ENCODE measurements around the gene ASTE1. TPM values are rescaled to one million over a fixed set of nuclear protein-coding genes. Genes with fewer than 3 reads are reported as not detected.
"Not testable (repeated sequence)": the region's sequence is repeated elsewhere in the genome, so short reads cannot be mapped to it uniquely, and the experiment has no call there.

ASTE1 gene
- total RNA-seq, 2 experiments from 2014 or later: 12.8 TPM

DNA sequence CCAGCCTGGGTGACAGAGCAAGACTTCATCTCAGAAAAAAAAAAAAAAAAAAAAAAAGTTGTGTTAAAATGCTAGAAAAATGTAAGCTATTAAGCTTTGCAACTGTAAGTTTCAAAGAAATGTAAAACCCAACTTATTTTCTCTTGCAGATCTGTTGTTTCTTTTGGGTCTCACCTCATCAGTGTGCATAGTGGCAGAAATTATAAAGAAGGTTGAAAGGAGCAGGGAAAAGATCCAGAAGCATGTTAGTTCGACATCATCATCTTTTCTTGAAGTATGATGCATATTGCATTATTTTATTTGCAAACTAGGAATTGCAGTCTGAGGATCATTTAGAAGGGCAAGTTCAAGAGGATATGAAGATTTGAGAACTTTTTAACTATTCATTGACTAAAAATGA, 25.6 kb downstream of the ASTE1 start:
- Mint-ChIP-seq H3K27ac (no peak overlapping the region), H3K27me3 (no peaks in the 10 kb centered on the region), H3K9me3 (no peaks in the 10 kb centered on the region), H3K36me3 (ENCODE audit: low read depth) (peaks cover 56% of the 10 kb centered on the region), H3K4me1 (peaks cover 12% of the 10 kb centered on the region), H3K4me3 (no peak overlapping the region)
- ChIA-PET CTCF (interaction anchor here (0.7 kb wide), 1 partner anchor 264 kb away, joined by 3 read pairs; no protein-coding TSS in a partner anchor), POLR2A (no interaction called here)
- DNase-seq: no peak

DNA sequence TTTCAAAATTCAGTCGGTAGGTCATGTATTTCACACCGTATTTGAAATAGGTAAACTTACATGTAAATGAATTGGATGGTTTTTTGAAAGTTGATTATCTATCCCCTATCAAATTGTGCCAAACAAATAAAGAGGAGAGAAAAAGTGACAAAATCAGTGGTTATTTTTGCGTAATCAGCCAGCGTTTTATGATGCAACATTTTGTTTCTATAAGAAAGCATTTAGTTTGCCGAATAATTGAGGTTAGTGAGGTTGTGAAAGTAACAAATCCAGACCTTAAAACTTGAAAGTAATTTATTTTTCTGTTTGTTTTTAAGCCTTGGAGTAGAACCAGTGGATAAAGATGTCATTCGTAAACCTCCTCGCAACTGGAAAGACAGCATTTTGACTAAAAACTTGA, 29.3 kb downstream of the ASTE1 start:
- peaks cover 34% of the 10 kb centered on the region for H3K36me3 Mint-ChIP-seq (ENCODE audit: low read depth)
- H3K27ac Mint-ChIP-seq: no peak overlapping the region
- no peaks in the 10 kb centered on the region for H3K27me3 Mint-ChIP-seq
- POLR2A ChIA-PET: interaction anchor here (2.0 kb wide), 1 partner anchor 29 kb away, joined by 5 read pairs; the partner anchor contains the start of genes ASTE1 and NEK11
- no peaks in the 10 kb centered on the region for H3K9me3 Mint-ChIP-seq
- CTCF ChIA-PET: no interaction called here
- no peak for DNase-seq
- H3K4me3 Mint-ChIP-seq: no peak overlapping the region
- H3K4me1 Mint-ChIP-seq: no peaks in the 10 kb centered on the region

DNA sequence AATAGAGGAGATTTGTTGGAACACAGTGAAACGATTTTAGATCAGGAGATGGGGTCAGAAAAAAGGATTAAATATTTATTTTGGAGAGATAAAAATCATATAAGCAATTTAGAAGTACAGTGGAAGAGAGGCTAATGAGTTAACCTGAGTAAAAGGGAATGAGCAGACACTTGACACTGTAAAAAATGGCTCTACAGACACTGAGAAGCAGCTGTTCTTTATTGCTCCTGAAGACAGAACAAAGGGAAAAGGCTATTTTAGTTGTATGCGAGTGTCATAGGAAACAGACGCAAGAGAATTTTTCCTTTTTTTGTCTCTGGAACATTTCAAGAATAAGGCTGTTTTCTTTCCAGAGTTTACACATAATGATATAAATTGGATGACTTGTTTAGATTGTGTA, 34.3 kb downstream of the ASTE1 start:
- DNase-seq: no peak
- CTCF ChIA-PET: no interaction called here
- H3K4me1 Mint-ChIP-seq: no peaks in the 10 kb centered on the region
- H3K27ac Mint-ChIP-seq: no peak overlapping the region
- peaks cover 26% of the 10 kb centered on the region for H3K36me3 Mint-ChIP-seq (ENCODE audit: low read depth)
- no peaks in the 10 kb centered on the region for H3K9me3 Mint-ChIP-seq
- H3K27me3 Mint-ChIP-seq: no peaks in the 10 kb centered on the region
- no peak overlapping the region for H3K4me3 Mint-ChIP-seq
- POLR2A ChIA-PET: no interaction called here

DNA sequence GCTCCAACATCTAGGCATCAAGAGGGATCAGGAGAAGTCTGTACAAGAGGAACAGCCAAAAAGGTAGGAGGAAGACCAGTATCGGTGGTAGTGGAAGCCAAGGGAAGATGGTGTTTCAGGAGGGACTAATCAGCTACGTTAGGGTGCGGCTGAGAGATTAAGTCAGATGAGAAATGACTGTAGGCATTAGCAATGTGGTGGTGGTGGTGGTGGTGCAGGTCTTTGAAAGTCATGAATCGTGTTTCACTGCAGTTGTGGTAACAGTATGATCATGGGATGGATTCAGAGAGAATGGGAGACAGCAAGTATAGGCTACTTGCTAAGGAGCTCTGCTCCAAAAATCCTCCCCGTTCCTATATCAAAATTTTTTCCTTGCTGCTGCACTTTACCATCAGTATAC, 35.5 kb downstream of the ASTE1 start:
- Mint-ChIP-seq H3K4me1 (no peaks in the 10 kb centered on the region), H3K27ac (no peak overlapping the region), H3K27me3 (no peaks in the 10 kb centered on the region), H3K9me3 (no peaks in the 10 kb centered on the region), H3K36me3 (ENCODE audit: low read depth) (peaks cover 23% of the 10 kb centered on the region), H3K4me3 (no peak overlapping the region)
- CTCF ChIA-PET: no interaction called here
- POLR2A ChIA-PET: no interaction called here
- no peak for DNase-seq

DNA sequence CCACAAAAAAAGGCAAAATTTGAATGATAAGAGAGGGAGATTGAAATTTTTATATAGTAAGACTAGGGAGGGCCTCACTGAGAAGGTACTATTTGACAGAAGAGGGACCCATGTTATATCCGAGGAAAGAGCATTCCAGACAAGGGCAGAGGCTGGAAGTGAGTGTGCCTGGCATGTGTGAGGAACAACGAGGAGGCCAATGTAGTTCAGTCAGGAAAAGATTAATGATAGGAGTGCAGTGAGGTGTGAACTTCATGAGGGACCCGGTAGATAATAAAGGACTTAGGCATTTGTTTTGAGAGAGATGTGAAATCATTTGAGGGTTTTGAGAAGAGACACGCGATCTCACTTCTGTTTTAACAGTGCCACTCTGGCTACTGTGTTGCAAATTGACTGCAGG, 36.3 kb downstream of the ASTE1 start:
- Mint-ChIP-seq H3K27ac (no peak overlapping the region), H3K4me3 (no peak overlapping the region), H3K36me3 (ENCODE audit: low read depth) (peaks cover 27% of the 10 kb centered on the region), H3K4me1 (no peaks in the 10 kb centered on the region), H3K9me3 (no peaks in the 10 kb centered on the region), H3K27me3 (no peaks in the 10 kb centered on the region)
- ChIA-PET POLR2A (no interaction called here), CTCF (no interaction called here)
- no peak for DNase-seq

DNA sequence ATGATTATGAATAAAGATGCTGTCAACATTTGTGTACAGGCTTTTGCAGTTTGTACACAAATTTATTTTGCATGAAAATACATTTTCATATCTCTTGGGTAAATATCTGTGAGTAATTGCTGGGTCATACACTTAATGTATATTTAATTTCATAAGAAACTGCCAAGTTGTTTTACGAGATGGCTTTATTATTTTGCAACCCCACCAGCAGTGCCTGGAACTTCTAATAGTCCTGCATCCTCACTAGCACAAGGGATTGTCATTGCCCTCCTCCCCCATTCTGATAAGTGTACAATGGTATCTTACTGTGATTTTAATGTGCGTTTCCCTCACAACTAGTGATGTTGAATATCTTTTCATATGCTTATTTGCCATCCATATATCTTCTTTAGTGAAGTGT, 45.2 kb downstream of the ASTE1 start:
- no peaks in the 10 kb centered on the region for H3K4me1 Mint-ChIP-seq
- CTCF ChIA-PET: no interaction called here
- POLR2A ChIA-PET: no interaction called here
- no peaks in the 10 kb centered on the region for H3K27me3 Mint-ChIP-seq
- DNase-seq: no peak
- H3K4me3 Mint-ChIP-seq: no peak overlapping the region
- no peaks in the 10 kb centered on the region for H3K9me3 Mint-ChIP-seq
- peaks cover 23% of the 10 kb centered on the region for H3K36me3 Mint-ChIP-seq (ENCODE audit: low read depth)
- no peak overlapping the region for H3K27ac Mint-ChIP-seq

DNA sequence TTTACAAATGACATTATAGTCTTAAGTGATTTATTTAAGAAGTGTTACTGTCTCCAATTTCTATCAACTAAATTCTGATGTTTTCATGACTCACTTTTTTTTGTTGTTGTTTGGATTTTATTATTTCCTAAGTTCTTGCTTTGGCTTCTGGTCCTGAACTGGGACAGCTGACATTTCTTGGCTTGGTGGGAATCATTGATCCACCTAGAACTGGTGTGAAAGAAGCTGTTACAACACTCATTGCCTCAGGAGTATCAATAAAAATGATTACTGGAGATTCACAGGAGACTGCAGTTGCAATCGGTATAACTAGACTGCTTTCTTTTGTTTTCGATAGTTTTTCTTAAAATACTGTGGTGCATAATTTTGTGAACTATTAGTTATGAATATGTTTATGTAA, 47.5 kb downstream of the ASTE1 start:
- POLR2A ChIA-PET: interaction anchor here (0.8 kb wide), 1 partner anchor 10 kb away, joined by 3 read pairs; no protein-coding TSS in a partner anchor
- peaks cover 21% of the 10 kb centered on the region for H3K36me3 Mint-ChIP-seq (ENCODE audit: low read depth)

DNA sequence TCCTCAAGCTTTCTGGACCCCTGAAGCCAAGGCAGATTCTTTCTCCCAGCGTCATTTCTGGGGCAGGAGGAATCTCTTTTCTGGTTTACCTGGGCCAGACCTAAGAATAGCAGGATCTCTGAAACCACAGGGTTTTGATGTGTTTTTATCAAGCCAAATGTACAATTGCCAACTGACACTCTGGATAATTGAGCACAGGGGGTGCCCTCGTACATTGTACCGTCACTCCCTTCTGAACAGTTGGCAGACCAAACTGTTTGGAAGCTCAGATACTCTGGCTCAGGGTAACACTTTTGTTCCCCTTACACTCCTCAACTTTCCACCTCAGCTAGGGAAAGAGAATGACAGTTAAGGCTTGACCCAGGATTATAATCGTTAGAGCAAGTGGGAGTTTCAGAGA, 49.9 kb downstream of the ASTE1 start:
- no peak overlapping the region for H3K4me3 Mint-ChIP-seq
- POLR2A ChIA-PET: no interaction called here
- H3K27ac Mint-ChIP-seq: no peak overlapping the region
- no peaks in the 10 kb centered on the region for H3K9me3 Mint-ChIP-seq
- H3K36me3 Mint-ChIP-seq (ENCODE audit: low read depth): peaks cover 26% of the 10 kb centered on the region
- no peak for DNase-seq
- no peaks in the 10 kb centered on the region for H3K27me3 Mint-ChIP-seq
- CTCF ChIA-PET: no interaction called here
- H3K4me1 Mint-ChIP-seq: no peaks in the 10 kb centered on the region

More for the DNA sequence above, 47.5 kb downstream of the ASTE1 start:
- H3K27me3 Mint-ChIP-seq: no peaks in the 10 kb centered on the region
- no peak overlapping the region for H3K4me3 Mint-ChIP-seq
- no peaks in the 10 kb centered on the region for H3K4me1 Mint-ChIP-seq
- no peaks in the 10 kb centered on the region for H3K9me3 Mint-ChIP-seq
- no peak for DNase-seq
- H3K27ac Mint-ChIP-seq: no peak overlapping the region
- CTCF ChIA-PET: no interaction called here

DNA sequence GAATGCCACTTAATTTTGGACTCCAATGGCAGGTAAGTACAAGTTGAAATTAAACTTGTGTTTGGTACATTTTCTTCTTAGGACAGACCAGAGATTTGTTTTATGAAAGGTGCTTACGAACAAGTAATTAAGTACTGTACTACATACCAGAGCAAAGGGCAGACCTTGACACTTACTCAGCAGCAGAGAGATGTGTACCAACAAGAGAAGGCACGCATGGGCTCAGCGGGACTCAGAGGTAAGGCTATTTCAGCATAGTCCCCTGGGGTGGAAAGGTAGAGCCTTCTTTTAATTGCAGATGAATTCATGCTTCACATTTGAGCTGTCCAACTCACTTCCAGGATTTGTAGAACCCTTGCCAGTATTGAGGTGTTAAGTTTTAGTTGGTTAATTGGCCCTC, 51.4 kb downstream of the ASTE1 start:
- peaks cover 33% of the 10 kb centered on the region for H3K36me3 Mint-ChIP-seq (ENCODE audit: low read depth)
- ChIA-PET CTCF (no interaction called here), POLR2A (no interaction called here)
- H3K27me3 Mint-ChIP-seq: no peaks in the 10 kb centered on the region
- no peaks in the 10 kb centered on the region for H3K9me3 Mint-ChIP-seq
- peaks cover 2% of the 10 kb centered on the region for H3K4me1 Mint-ChIP-seq
- no peak for DNase-seq
- H3K27ac Mint-ChIP-seq: no peak overlapping the region
- H3K4me3 Mint-ChIP-seq: no peak overlapping the region

DNA sequence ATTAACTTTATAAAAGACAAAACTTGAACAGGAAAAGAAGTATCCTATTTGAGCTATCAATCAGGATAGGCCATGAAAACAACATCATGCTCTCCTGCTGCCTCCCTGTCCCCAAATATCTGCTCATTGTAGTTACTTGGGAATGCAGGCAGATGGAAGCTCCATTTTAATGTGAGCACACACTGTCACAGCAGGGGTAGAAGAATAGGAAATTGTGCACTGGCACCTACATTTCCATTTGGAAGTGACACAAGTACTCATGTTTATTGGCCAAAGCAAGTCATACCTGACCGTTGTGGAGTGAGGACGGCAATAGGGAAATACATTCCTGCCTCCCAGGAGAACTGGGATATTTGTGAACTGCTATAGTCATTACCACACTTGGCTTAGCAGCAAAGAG, 52.4 kb downstream of the ASTE1 start:
- peaks cover 35% of the 10 kb centered on the region for H3K36me3 Mint-ChIP-seq (ENCODE audit: low read depth)
- H3K27ac Mint-ChIP-seq: no peak overlapping the region
- POLR2A ChIA-PET: no interaction called here

DNA sequence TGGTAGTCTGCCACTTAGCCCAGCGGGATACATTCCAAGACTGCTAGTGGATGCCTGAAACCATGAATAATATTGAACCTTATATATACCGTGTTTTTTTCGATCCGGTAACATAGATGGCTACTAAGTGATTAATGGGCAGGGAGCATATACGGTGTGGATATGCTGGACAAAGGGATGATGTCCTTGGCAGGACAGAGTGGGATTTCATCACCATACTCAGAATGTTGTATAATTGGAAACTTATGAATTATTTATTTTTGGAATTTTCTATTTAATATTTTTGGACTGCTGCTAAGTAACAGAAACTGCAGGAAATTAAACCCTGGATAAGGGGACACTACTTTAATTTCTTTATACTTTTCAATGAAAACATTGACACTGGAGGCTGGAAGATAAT, 53.2 kb downstream of the ASTE1 start:
- no peak overlapping the region for H3K27ac Mint-ChIP-seq
- POLR2A ChIA-PET: no interaction called here
- H3K27me3 Mint-ChIP-seq: no peaks in the 10 kb centered on the region
- H3K4me1 Mint-ChIP-seq: peaks cover 2% of the 10 kb centered on the region
- peaks cover 35% of the 10 kb centered on the region for H3K36me3 Mint-ChIP-seq (ENCODE audit: low read depth)
- CTCF ChIA-PET: no interaction called here
- no peak overlapping the region for H3K4me3 Mint-ChIP-seq
- DNase-seq: no peak
- H3K9me3 Mint-ChIP-seq: no peaks in the 10 kb centered on the region

More for the DNA sequence above, 52.4 kb downstream of the ASTE1 start:
- CTCF ChIA-PET: no interaction called here
- Mint-ChIP-seq H3K4me1 (peaks cover 2% of the 10 kb centered on the region), H3K27me3 (no peaks in the 10 kb centered on the region), H3K4me3 (no peak overlapping the region), H3K9me3 (no peaks in the 10 kb centered on the region)
- DNase-seq: no peak

DNA sequence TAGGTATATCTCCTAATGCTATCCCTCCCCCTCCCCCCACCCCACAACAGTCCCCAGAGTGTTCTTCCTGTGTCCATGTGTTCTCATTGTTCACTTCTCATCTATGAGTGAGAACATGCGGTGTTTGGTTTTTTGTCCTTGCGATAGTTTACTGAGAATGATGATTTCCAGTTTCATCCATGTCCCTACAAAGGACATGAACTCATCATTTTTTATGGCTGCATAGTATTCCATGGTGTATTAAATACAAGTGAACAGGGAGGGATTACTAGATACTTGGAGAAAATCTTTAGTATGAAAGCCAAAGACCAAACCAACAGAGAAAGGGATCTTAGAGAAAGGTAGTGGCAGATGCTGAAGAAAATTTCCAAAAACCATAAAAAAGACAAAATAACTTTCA, 54.0 kb downstream of the ASTE1 start:
- H3K27me3 Mint-ChIP-seq, H3K9me3 Mint-ChIP-seq, H3K4me1 Mint-ChIP-seq, H3K4me3 Mint-ChIP-seq, POLR2A ChIA-PET, H3K27ac Mint-ChIP-seq, CTCF ChIA-PET, DNase-seq: not testable (repeated sequence)
- peaks cover 41% of the 10 kb centered on the region for H3K36me3 Mint-ChIP-seq (ENCODE audit: low read depth)

DNA sequence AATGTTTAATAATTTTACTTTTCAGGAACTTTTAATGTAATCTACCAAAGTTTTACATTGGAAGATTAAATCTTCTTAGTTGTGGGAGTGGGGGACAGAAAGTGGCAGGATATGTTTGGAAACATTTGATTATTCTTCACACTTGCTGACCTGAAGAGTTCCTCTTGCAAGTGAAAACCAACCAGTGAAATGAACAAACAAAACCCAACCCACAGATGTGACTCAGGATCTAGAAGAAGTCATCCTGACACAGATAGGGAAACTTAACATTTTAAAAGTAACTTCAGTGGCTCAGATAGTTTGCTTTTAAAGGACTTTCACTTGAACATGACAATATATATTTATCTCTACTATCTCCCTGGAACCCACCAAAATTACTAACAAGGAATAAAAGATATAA, 55.4 kb downstream of the ASTE1 start:
- H3K27ac Mint-ChIP-seq: no peak overlapping the region
- H3K36me3 Mint-ChIP-seq (ENCODE audit: low read depth): peaks cover 44% of the 10 kb centered on the region
- no peak for DNase-seq
- POLR2A ChIA-PET: no interaction called here
- no peaks in the 10 kb centered on the region for H3K9me3 Mint-ChIP-seq
- CTCF ChIA-PET: no interaction called here
- H3K27me3 Mint-ChIP-seq: no peaks in the 10 kb centered on the region
- H3K4me1 Mint-ChIP-seq: peaks cover 2% of the 10 kb centered on the region
- no peak overlapping the region for H3K4me3 Mint-ChIP-seq

DNA sequence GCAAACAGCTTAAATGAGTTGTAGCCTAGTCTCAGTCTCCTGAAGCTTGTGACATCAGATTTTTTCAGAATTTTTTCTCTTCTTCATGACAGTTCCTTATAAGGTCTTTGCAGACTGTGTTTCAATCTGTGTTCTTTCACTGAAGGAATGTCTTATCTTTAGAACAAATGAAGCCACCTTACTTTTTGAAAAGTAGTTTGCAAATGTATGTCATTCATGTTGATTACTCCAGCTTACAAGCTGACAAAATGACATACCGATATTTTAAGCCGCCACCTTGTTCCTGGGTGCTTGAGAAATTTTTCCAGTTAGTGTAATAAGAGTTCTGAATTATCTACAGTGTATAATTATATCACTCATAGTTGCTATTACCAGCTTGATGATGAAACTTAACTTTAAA, 57.0 kb downstream of the ASTE1 start:
- no peaks in the 10 kb centered on the region for H3K9me3 Mint-ChIP-seq
- peaks cover 2% of the 10 kb centered on the region for H3K4me1 Mint-ChIP-seq
- CTCF ChIA-PET: no interaction called here
- H3K27ac Mint-ChIP-seq: no peak overlapping the region
- H3K27me3 Mint-ChIP-seq: no peaks in the 10 kb centered on the region
- peaks cover 53% of the 10 kb centered on the region for H3K36me3 Mint-ChIP-seq (ENCODE audit: low read depth)
- DNase-seq: no peak
- H3K4me3 Mint-ChIP-seq: no peak overlapping the region
- POLR2A ChIA-PET: interaction anchor here (0.9 kb wide), 1 partner anchor 9 kb away, joined by 3 read pairs; no protein-coding TSS in a partner anchor

DNA sequence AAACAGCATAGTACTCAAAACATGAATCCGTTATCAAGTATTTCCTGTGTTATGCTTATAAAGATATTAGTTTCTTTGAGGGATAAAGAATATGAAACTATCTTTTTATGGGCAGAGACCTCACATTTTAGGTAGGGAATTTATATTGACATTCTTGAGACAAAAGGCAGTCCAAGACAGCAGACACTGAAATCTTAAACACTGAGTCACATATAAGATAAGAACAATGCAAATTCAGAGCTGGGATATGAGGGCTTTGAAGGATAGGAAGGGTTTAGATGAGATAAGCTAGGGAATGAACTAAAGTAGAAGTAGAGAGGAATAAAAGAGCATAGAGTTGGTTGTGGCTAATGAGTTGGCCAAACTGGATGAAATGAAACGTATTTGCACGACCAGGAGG, 58.4 kb downstream of the ASTE1 start:
- H3K4me1 Mint-ChIP-seq: peaks cover 2% of the 10 kb centered on the region
- H3K9me3 Mint-ChIP-seq: no peaks in the 10 kb centered on the region
- no peak for DNase-seq
- H3K4me3 Mint-ChIP-seq: no peak overlapping the region
- ChIA-PET POLR2A (no interaction called here), CTCF (no interaction called here)
- H3K27me3 Mint-ChIP-seq: no peaks in the 10 kb centered on the region
- peaks cover 51% of the 10 kb centered on the region for H3K36me3 Mint-ChIP-seq (ENCODE audit: low read depth)
- H3K27ac Mint-ChIP-seq: no peak overlapping the region
